Measurements from ENCODE around the gene ZMYND8. TPM values are rescaled to one million over a fixed set of nuclear protein-coding genes. Genes with fewer than 3 reads are reported as not detected.

ZMYND8 gene
- total RNA-seq, 1 experiment from 2014 or later: 14.5 TPM

DNA sequence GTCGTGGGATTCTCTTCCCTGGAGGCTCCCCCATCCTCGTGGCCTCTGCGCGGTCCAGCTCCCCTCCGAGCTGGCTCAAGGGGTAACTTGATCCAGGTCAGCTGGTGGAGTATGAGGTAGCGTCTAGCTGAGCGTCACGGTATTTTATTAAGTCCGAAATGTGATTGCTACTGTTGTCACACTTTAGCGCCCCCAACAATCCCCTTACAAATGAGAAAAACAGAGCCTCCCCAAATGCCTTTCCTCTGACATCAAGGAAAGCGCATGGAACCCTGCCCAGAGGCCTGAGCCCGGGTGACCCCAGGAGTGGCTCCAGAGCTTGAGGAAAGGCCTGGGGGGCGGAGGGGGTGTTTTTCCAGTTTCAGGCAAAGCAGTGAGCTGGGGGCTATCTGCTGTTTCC lies 192.4 kb downstream of the ZMYND8 start:
- in situ Hi-C loops (cut with HindIII; ENCODE audit: low pct_unique_long_range_greater_than_20kb, low sequenced_read_pairs): no loop called here
- no peak for DNase-seq (ENCODE audit: low read depth)

DNA sequence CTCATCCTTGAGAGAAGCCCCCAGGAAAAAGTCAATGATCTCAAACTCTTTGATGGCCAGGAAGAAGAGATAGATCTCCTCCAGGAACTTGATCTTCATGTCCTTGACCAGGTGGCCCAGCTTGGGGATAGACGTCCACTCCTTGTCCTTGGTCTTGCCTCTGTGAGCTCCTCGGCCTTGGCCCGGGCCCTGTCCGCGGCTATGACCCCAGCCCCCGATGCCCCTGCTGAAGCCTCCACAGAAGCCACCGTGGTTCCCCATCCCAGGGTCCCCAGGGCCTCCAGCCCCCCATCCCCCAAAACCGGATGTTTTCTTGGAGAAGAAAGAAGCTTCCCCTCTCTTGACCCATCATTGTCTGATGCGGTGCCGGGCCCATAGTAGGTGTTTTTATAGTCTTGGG lies 195.1 kb downstream of the ZMYND8 start:
- no peak for DNase-seq (ENCODE audit: low read depth)
- in situ Hi-C loops (cut with HindIII; ENCODE audit: low pct_unique_long_range_greater_than_20kb, low sequenced_read_pairs): no loop called here

- in situ Hi-C loops (cut with HindIII; ENCODE audit: low pct_unique_long_range_greater_than_20kb, low sequenced_read_pairs): no loop called here
- no peak for DNase-seq (ENCODE audit: low read depth)
Measured at GRCh38 chr20:47160992-47161391, 195.5 kb downstream of the ZMYND8 start.

GRCh38 chr20:47160240-47160639 lies 196.3 kb downstream of the ZMYND8 start:
- in situ Hi-C loops (cut with HindIII; ENCODE audit: low pct_unique_long_range_greater_than_20kb, low sequenced_read_pairs): no loop called here
- DNase-seq (ENCODE audit: low read depth): no peak

Other genes starting within 250 kb of the ZMYND8 start
- 26.5 and 30.2 TPM in 2 replicates for gene NCOA3, start 145.2 kb upstream of the ZMYND8 start, total RNA-seq (2014; rRNA removed; shearing (Covaris generic); ENCODE audit: low replicate concordance)

Measured in Caki2 (cell line).